Mesendoderm (in vitro differentiated cells): ENCODE data around the gene PASK.

Experiments used
- DNase-seq: peaks from one replicate; pipeline ENCODE4 v3.0.0; 2013
- H2AK5ac ChIP-seq: 2 replicates; pipeline ENCODE4 v1.6.1; 2013; ENCODE audit warnings: low read length, inconsistent platforms
- H2BK120ac ChIP-seq: 2 replicates; pipeline ENCODE4 v1.6.1; 2013; ENCODE audit warnings: low read depth, mild to moderate bottlenecking, low read length, moderate library complexity, mixed read lengths
- H2BK15ac ChIP-seq: replicated peaks from 2 replicates; pipeline ENCODE4 v1.6.1; 2013; ENCODE audit warnings: low read depth, mild to moderate bottlenecking, moderate library complexity
- H2BK5ac ChIP-seq: 2 replicates; pipeline ENCODE4 v1.6.1; 2013; ENCODE audit warnings: low read length, inconsistent platforms
- H3K18ac ChIP-seq: 2 replicates; pipeline ENCODE4 v1.6.1; 2013; ENCODE audit warnings: mild to moderate bottlenecking, low read length, mixed read lengths
- H3K23ac ChIP-seq: one replicate; pipeline ENCODE4 v1.6.1; 2013; ENCODE audit warnings: low read length
- H3K27ac ChIP-seq: 2 replicates; pipeline ENCODE4 v1.5.1; 2013; ENCODE audit warnings: low read depth, mild to moderate bottlenecking, inconsistent platforms, low read length, moderate library complexity
- H3K27me3 ChIP-seq: 2 replicates; pipeline ENCODE4 v1.6.1; 2013; ENCODE audit warnings: low read length, control low read depth, mild to moderate bottlenecking, inconsistent platforms; ENCODE audit not compliant: insufficient read depth, poor library complexity
- H3K36me3 ChIP-seq: 2 replicates; pipeline ENCODE4 v1.6.1; 2013; ENCODE audit warnings: low read length, inconsistent platforms; ENCODE audit not compliant: control insufficient read depth, insufficient read depth
- H3K4ac ChIP-seq: one replicate; pipeline ENCODE4 v1.6.1; 2013; ENCODE audit warnings: low read depth, mild to moderate bottlenecking, low read length, moderate library complexity
- H3K4me1 ChIP-seq: 2 replicates; pipeline ENCODE4 v1.6.1; 2013; ENCODE audit warnings: low read depth, low read length, inconsistent platforms; ENCODE audit not compliant: control insufficient read depth
- H3K4me2 ChIP-seq: 2 replicates; pipeline ENCODE4 v1.6.1; 2013; ENCODE audit warnings: low read length
- H3K4me3 ChIP-seq: 2 replicates; pipeline ENCODE4 v1.5.1; 2013; ENCODE audit warnings: mild to moderate bottlenecking, low read length
- H3K56ac ChIP-seq: one replicate; pipeline ENCODE4 v1.6.1; 2013; ENCODE audit warnings: low read length
- H3K79me1 ChIP-seq: 2 replicates; pipeline ENCODE4 v1.6.1; 2013; ENCODE audit warnings: low read length, inconsistent platforms
- H3K79me2 ChIP-seq: 2 replicates; pipeline ENCODE4 v1.6.1; 2013; ENCODE audit warnings: mild to moderate bottlenecking, low read length; ENCODE audit not compliant: control insufficient read depth, insufficient read depth
- H3K9ac ChIP-seq: 2 replicates; pipeline ENCODE4 v1.6.1; 2013; ENCODE audit warnings: low read length, inconsistent platforms
- H4K5ac ChIP-seq: one replicate; pipeline ENCODE4 v1.6.1; 2013; ENCODE audit warnings: low read length
- H4K8ac ChIP-seq: one replicate; pipeline ENCODE4 v1.6.1; 2013; ENCODE audit warnings: low read depth, mild to moderate bottlenecking, control low read depth, low read length, moderate library complexity
- WGBS: extraction: QIAGEN DNeasy Blood & Tissue Kit; methylation state at CpG from one replicate; pipeline ENCODE4 v1.1.7; 2013; ENCODE audit warnings: low lambda C conversion rate, missing lambda C conversion rate; ENCODE audit not compliant: insufficient coverage; ENCODE audit errors: extremely low coverage; 5-methylcytosine and 5-hydroxymethylcytosine counted together

PASK gene

GRCh38 chr2:241184901-241185300 lies 35.6 kb upstream of the PASK start:
- Histone ChIP-seq H3K23ac (no peak overlapping the region), H3K4me1 (peaks cover 3% of the 10 kb centered on the region), H4K8ac (no peak overlapping the region), H3K27me3 (no peaks in the 10 kb centered on the region), H3K27ac (no peak overlapping the region), H2BK5ac (no peak overlapping the region), H3K4me3 (no peak overlapping the region), H3K4ac (no peak overlapping the region), H2BK120ac (no peak overlapping the region), H3K4me2 (no peak overlapping the region), H3K79me2 (no peaks in the 10 kb centered on the region), H3K36me3 (no peaks in the 10 kb centered on the region), H3K18ac (no peak overlapping the region), H2BK15ac (no peak overlapping the region), H3K9ac (no peak overlapping the region), H2AK5ac (no peak overlapping the region), H3K56ac (no peak overlapping the region), H4K5ac (no peak overlapping the region), H3K79me1 (no peaks in the 10 kb centered on the region)
- WGBS, result no CpG with 5 or more reads among the region's 9 CpGs
- DNase-seq, result no peak

GRCh38 chr2:241183221-241183620 lies 33.9 kb upstream of the PASK start:
- Histone ChIP-seq H4K5ac (no peak overlapping the region), H2BK15ac (no peak overlapping the region), H3K27ac (no peak overlapping the region), H3K9ac (no peak overlapping the region), H3K4me1 (peaks cover 3% of the 10 kb centered on the region), H3K4me2 (no peak overlapping the region), H4K8ac (no peak overlapping the region), H3K4me3 (no peak overlapping the region), H2AK5ac (no peak overlapping the region), H3K27me3 (no peaks in the 10 kb centered on the region), H3K79me1 (no peaks in the 10 kb centered on the region), H3K56ac (no peak overlapping the region), H2BK120ac (no peak overlapping the region), H3K4ac (no peak overlapping the region), H2BK5ac (no peak overlapping the region), H3K23ac (no peak overlapping the region), H3K79me2 (no peaks in the 10 kb centered on the region), H3K18ac (no peak overlapping the region), H3K36me3 (no peaks in the 10 kb centered on the region)
- no peak for DNase-seq
- WGBS, result no CpG with 5 or more reads among the region's 9 CpGs

DNA sequence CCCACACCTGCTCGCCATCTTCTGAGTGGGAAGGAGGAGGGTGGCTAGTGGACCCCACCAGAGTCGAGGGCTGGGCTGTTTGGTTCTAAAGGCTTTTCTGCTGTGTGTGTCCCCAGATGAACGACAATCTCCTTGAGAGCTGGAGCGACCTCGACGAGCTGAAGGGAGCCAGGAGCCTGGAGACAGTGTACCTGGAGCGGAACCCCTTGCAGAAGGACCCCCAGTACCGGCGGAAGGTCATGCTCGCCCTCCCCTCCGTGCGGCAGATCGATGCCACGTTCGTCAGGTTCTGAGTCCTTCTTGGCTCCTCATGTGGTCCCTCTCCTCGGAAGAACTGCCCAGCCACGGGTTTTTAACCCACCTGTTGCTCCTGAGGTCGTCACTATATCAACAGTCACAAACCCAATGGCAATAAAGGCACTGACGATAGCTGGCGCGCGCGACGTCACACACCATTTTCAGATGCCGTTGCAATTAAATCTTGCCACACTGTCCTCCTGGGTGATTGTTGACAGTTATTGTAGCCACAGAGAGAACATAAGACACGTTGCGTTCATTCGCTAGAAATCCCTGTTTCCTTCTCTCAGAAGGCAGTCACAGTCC lies 33.4 kb upstream of the PASK start:
- no peak overlapping the region for H3K23ac ChIP-seq
- no peaks in the 10 kb centered on the region for H3K79me1 ChIP-seq
- no peak for DNase-seq
- H4K8ac ChIP-seq, result no peak overlapping the region
- no peak overlapping the region for H2AK5ac ChIP-seq
- no peak overlapping the region for H2BK5ac ChIP-seq
- no peak overlapping the region for H3K4me3 ChIP-seq
- no CpG with 5 or more reads among the region's 28 CpGs for WGBS
- H3K4me1 ChIP-seq, result no peaks in the 10 kb centered on the region
- H3K9ac ChIP-seq, result no peak overlapping the region
- H3K18ac ChIP-seq, result no peak overlapping the region
- no peaks in the 10 kb centered on the region for H3K36me3 ChIP-seq
- H3K79me2 ChIP-seq, result no peaks in the 10 kb centered on the region
- H2BK120ac ChIP-seq, result no peak overlapping the region
- no peak overlapping the region for H3K4me2 ChIP-seq
- H3K27me3 ChIP-seq, result no peaks in the 10 kb centered on the region
- H3K27ac ChIP-seq, result no peak overlapping the region
- H3K4ac ChIP-seq, result no peak overlapping the region
- no peak overlapping the region for H4K5ac ChIP-seq
- H2BK15ac ChIP-seq, result no peak overlapping the region
- no peak overlapping the region for H3K56ac ChIP-seq

GRCh38 chr2:241182126-241182525 lies 32.9 kb upstream of the PASK start:
- no peaks in the 10 kb centered on the region for H3K27me3 ChIP-seq
- no peak overlapping the region for H2BK5ac ChIP-seq
- H3K4me3 ChIP-seq, result no peak overlapping the region
- no peak overlapping the region for H2BK15ac ChIP-seq
- H3K9ac ChIP-seq, result no peak overlapping the region
- H3K27ac ChIP-seq, result no peak overlapping the region
- no peak overlapping the region for H3K23ac ChIP-seq
- no peak overlapping the region for H4K8ac ChIP-seq
- H3K4ac ChIP-seq, result no peak overlapping the region
- no peaks in the 10 kb centered on the region for H3K79me2 ChIP-seq
- H3K56ac ChIP-seq, result no peak overlapping the region
- DNase-seq, result no peak
- H3K4me1 ChIP-seq, result no peaks in the 10 kb centered on the region
- no peaks in the 10 kb centered on the region for H3K36me3 ChIP-seq
- no peak overlapping the region for H4K5ac ChIP-seq
- no peak overlapping the region for H2AK5ac ChIP-seq
- H2BK120ac ChIP-seq, result no peak overlapping the region
- no peak overlapping the region for H3K4me2 ChIP-seq
- no peak overlapping the region for H3K18ac ChIP-seq
- H3K79me1 ChIP-seq, result no peaks in the 10 kb centered on the region
- WGBS, result no CpG with 5 or more reads among the region's 3 CpGs

DNA sequence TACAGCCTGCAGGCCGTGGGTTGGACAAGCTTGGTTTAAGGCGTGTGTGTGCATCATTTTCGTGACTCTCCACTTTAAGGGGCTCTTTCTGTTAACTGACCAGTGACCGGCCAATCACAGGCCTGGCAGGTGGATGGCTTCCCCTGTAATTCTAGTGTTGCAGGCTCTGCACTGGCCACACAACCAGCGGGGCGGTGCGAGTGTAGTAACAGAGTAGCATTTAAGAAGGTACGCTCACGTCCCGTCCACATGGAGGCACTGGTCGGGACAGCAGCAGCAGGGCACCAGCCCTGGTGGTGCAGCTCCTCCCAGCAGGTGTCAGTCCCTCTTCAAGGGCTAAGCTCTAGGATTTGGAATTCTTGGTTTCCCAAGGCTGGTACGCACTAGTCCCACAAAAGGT lies 31.2 kb upstream of the PASK start:
- no peak overlapping the region for H4K8ac ChIP-seq
- H2BK15ac ChIP-seq, result no peak overlapping the region
- no peak overlapping the region for H3K4me3 ChIP-seq
- no peak overlapping the region for H2BK5ac ChIP-seq
- H3K23ac ChIP-seq, result no peak overlapping the region
- H3K79me1 ChIP-seq, result no peaks in the 10 kb centered on the region
- no peak overlapping the region for H2BK120ac ChIP-seq
- no peak overlapping the region for H2AK5ac ChIP-seq
- WGBS, result no CpG with 5 or more reads among the region's 12 CpGs
- DNase-seq, result peak; percentile 87
- no peak overlapping the region for H3K18ac ChIP-seq
- no peak overlapping the region for H3K27ac ChIP-seq
- no peak overlapping the region for H3K4ac ChIP-seq
- no peak overlapping the region for H4K5ac ChIP-seq
- H3K56ac ChIP-seq, result no peak overlapping the region
- H3K9ac ChIP-seq, result no peak overlapping the region
- H3K4me2 ChIP-seq, result no peak overlapping the region
- H3K4me1 ChIP-seq, result no peaks in the 10 kb centered on the region
- no peaks in the 10 kb centered on the region for H3K79me2 ChIP-seq
- no peaks in the 10 kb centered on the region for H3K36me3 ChIP-seq
- no peaks in the 10 kb centered on the region for H3K27me3 ChIP-seq

- Histone ChIP-seq H3K4me2 (no peak overlapping the region), H2BK5ac (no peak overlapping the region), H3K4me3 (no peak overlapping the region), H3K79me1 (no peaks in the 10 kb centered on the region), H3K18ac (no peak overlapping the region), H3K4ac (no peak overlapping the region), H4K5ac (no peak overlapping the region), H2BK15ac (no peak overlapping the region), H3K27me3 (no peaks in the 10 kb centered on the region), H3K27ac (no peak overlapping the region), H3K23ac (no peak overlapping the region), H3K9ac (no peak overlapping the region), H4K8ac (no peak overlapping the region), H3K56ac (no peak overlapping the region), H3K4me1 (no peaks in the 10 kb centered on the region), H2AK5ac (no peak overlapping the region), H3K36me3 (no peaks in the 10 kb centered on the region), H2BK120ac (no peak overlapping the region), H3K79me2 (no peaks in the 10 kb centered on the region)
- WGBS, result no CpG with 5 or more reads among the region's 4 CpGs
- no peak for DNase-seq
These were observed 30.6 kb upstream of the PASK start for GRCh38 chr2:241179899-241180298.
